Hepatocyte (in vitro differentiated cells): Measurements from ENCODE around the gene REL. TPM values are rescaled to one million over a fixed set of nuclear protein-coding genes. Genes with fewer than 3 reads are reported as not detected.
A peak's percentile ranks its signal among the peaks of the same experiment; 100 is the strongest.

Source experiments
- DNase-seq: peaks from one replicate; pipeline ENCODE4 v3.0.0-alpha.2; 2016; ENCODE audit warnings: low spot score
- H2AFZ ChIP-seq: fragments of 200-600 bp; sonication (generic); 2 replicates; pipeline ENCODE4 v1.6.0; 2016; ENCODE audit warnings: antibody characterized with exemption, mild to moderate bottlenecking
- H3K27ac ChIP-seq: fragments of 200-600 bp; sonication (generic); 2 replicates; pipeline ENCODE4 v1.5.1; 2016; ENCODE audit warnings: mild to moderate bottlenecking
- H3K27me3 ChIP-seq: fragments of 200-600 bp; sonication (generic); 2 replicates; pipeline ENCODE4 v1.6.1; 2016
- H3K36me3 ChIP-seq: fragments of 200-600 bp; sonication (generic); replicated peaks from 2 replicates; pipeline ENCODE4 v1.5.1; 2016; ENCODE audit warnings: low read depth; ENCODE audit not compliant: insufficient read depth
- H3K4me1 ChIP-seq: fragments of 200-600 bp; sonication (generic); 2 replicates; pipeline ENCODE4 v1.5.1; 2016; ENCODE audit warnings: mild to moderate bottlenecking, moderate library complexity; ENCODE audit not compliant: insufficient read depth
- H3K4me2 ChIP-seq: fragments of 200-600 bp; sonication (generic); 2 replicates; pipeline ENCODE4 v1.6.0; 2016
- H3K4me3 ChIP-seq: fragments of 200-600 bp; sonication (generic); 2 replicates; pipeline ENCODE4 v1.5.1; 2016; ENCODE audit warnings: mild to moderate bottlenecking
- H3K79me2 ChIP-seq: fragments of 200-600 bp; sonication (generic); 2 replicates; pipeline ENCODE4 v1.6.0; 2017; ENCODE audit warnings: mild to moderate bottlenecking
- H3K9me2 ChIP-seq: fragments of 200-600 bp; sonication (generic); replicated peaks from 2 replicates; pipeline ENCODE4 v1.6.0; 2017; ENCODE audit warnings: mild to moderate bottlenecking; ENCODE audit not compliant: insufficient read depth
- H3K9me3 ChIP-seq: fragments of 200-600 bp; sonication (generic); 2 replicates; pipeline ENCODE4 v1.5.1; 2016; ENCODE audit warnings: low read depth, mild to moderate bottlenecking
- H4K20me1 ChIP-seq: fragments of 200-600 bp; sonication (generic); 2 replicates; pipeline ENCODE4 v1.6.0; 2016; ENCODE audit warnings: mild to moderate bottlenecking; ENCODE audit not compliant: insufficient read depth, poor library complexity, severe bottlenecking
- CTCF ChIP-seq: fragments of 200-600 bp; sonication (generic); IDR thresholded peaks from 2 replicates; pipeline ENCODE4 v1.5.1; 2016; ENCODE audit warnings: antibody characterized with exemption, mild to moderate bottlenecking; ENCODE audit not compliant: poor library complexity
- EZH2 ChIP-seq: fragments of 200-600 bp; sonication (generic); IDR thresholded peaks from 2 replicates; pipeline ENCODE4 v1.6.1; 2016; ENCODE audit warnings: antibody characterized with exemption, mild to moderate bottlenecking, borderline replicate concordance
- EZH2phosphoT487 ChIP-seq: fragments of 200-600 bp; sonication (generic); IDR thresholded peaks from one replicate; pipeline ENCODE4 v1.6.1; 2018; ENCODE audit warnings: antibody characterized with exemption, mild to moderate bottlenecking, low read depth, moderate library complexity; ENCODE audit not compliant: unreplicated experiment, severe bottlenecking
- WGBS: methylation state at CpG from one replicate; pipeline ENCODE4 v1.1.6; 2016; ENCODE audit warnings: low lambda C conversion rate; ENCODE audit errors: missing lambda C conversion rate; 5-methylcytosine and 5-hydroxymethylcytosine counted together
- polyA plus RNA-seq: library from polyadenylated mRNA; unstranded; fragments of >200 nt; fragmentation: Nextera tagmentation; extraction: Ambion mirVana; gene quantifications from 2 replicates; pipeline ENCODE4 v1.2.1, GENCODE V29; 2016
- total RNA-seq: library from RNA; depleted of rRNA; stranded (reverse); fragments of >200 nt; gene quantifications from 2 replicates; pipeline ENCODE4 v1.2.3, GENCODE V29; 2014

The REL gene
- total and polyA plus RNA-seq, 2 experiments from 2014 or later = 4.2 to 12.3 TPM

- Histone ChIP-seq H3K27ac (no peak overlapping the region), H3K9me2 (no peaks in the 10 kb centered on the region), H3K9me3 (no peaks in the 10 kb centered on the region), H3K4me2 (no peak overlapping the region), H3K4me3 (no peak overlapping the region), H3K27me3 (no peaks in the 10 kb centered on the region), H3K4me1 (no peaks in the 10 kb centered on the region), H3K36me3 (no peaks in the 10 kb centered on the region), H4K20me1 (no peaks in the 10 kb centered on the region), H3K79me2 (no peaks in the 10 kb centered on the region), H2AFZ (no peak overlapping the region)
- no peak for DNase-seq
- 98% methylated on average over 2 of the region's 2 CpGs for whole genome bisulfite sequencing
- TF ChIP-seq EZH2phosphoT487 (no peak), CTCF (no peak), EZH2 (no peak)
These were observed 27.8 kb upstream of the REL start for GRCh38 chr2:60853531-60853930.

- Histone ChIP-seq H4K20me1 (no peaks in the 10 kb centered on the region), H3K4me1 (no peaks in the 10 kb centered on the region), H3K36me3 (no peaks in the 10 kb centered on the region), H3K27ac (peak overlapping the region; percentile 33), H3K4me2 (no peak overlapping the region), H3K79me2 (no peaks in the 10 kb centered on the region), H3K9me2 (no peaks in the 10 kb centered on the region), H3K4me3 (no peak overlapping the region), H3K27me3 (no peaks in the 10 kb centered on the region), H3K9me3 (no peaks in the 10 kb centered on the region), H2AFZ (no peak overlapping the region)
- 86% methylated on average over 5 of the region's 5 CpGs for WGBS
- TF ChIP-seq EZH2phosphoT487 = no peak
- no peak for TF ChIP-seq EZH2
- TF ChIP-seq CTCF = no peak
- DNase-seq = peak; percentile 14
These were observed 25.2 kb upstream of the REL start for GRCh38 chr2:60855989-60856669.

GRCh38 chr2:60857056-60857455, 24.3 kb upstream of the REL start:
- no peaks in the 10 kb centered on the region for H3K36me3 ChIP-seq

More at GRCh38 chr2:60857056-60857455, 24.3 kb upstream of the REL start:
- Histone ChIP-seq H4K20me1 (no peaks in the 10 kb centered on the region), H2AFZ (no peak overlapping the region), H3K4me2 (no peak overlapping the region), H3K4me1 (no peaks in the 10 kb centered on the region), H3K9me3 (no peaks in the 10 kb centered on the region), H3K27ac (no peak overlapping the region), H3K79me2 (no peaks in the 10 kb centered on the region), H3K9me2 (no peaks in the 10 kb centered on the region), H3K4me3 (no peak overlapping the region), H3K27me3 (no peaks in the 10 kb centered on the region)
- 90% methylated on average over 4 of the region's 4 CpGs for WGBS
- DNase-seq = no peak
- TF ChIP-seq CTCF (no peak), EZH2 (no peak), EZH2phosphoT487 (no peak)
